HEK293T (cell line): ENCODE measurements around the gene MTMR3.
"Not testable (repeated sequence)": the region's sequence is repeated elsewhere in the genome, so short reads cannot be mapped to it uniquely, and the experiment has no call there.

ENCODE experiments used
- CTCF ChIA-PET: fragments of 350-600 bp; formaldehyde crosslinking; extraction: SDS; loops from one replicate; lab custom pipeline; 2021; ENCODE audit warnings: antibody characterized with exemption, inconsistent platforms; lab: Yijun Ruan, JAX
- POLR2A ChIA-PET: fragments of 350-600 bp; formaldehyde crosslinking; extraction: SDS; loops from one replicate; lab custom pipeline; 2020; ENCODE audit warnings: antibody characterized with exemption, inconsistent platforms; lab: Yijun Ruan, JAX
- DNase-seq: peaks from one replicate; pipeline ENCODE4 v3.0.0; 2012; ENCODE audit warnings: mixed read lengths; ENCODE audit errors: extremely low spot score
- ARNT ChIP-seq: fragments of 450-650 bp; IDR thresholded peaks from 2 replicates; pipeline ENCODE4 v1.6.1; 2017; ENCODE audit warnings: mild to moderate bottlenecking
- BHLHE40 ChIP-seq: fragments of 450-650 bp; IDR thresholded peaks from 2 replicates; pipeline ENCODE4 v1.6.1; 2016; ENCODE audit warnings: mild to moderate bottlenecking, moderate library complexity, borderline replicate concordance
- CTBP1 ChIP-seq: fragments of 450-650 bp; IDR thresholded peaks from 2 replicates; pipeline ENCODE4 v1.6.1; 2016; ENCODE audit warnings: borderline replicate concordance
- ELF4 ChIP-seq: fragments of 450-650 bp; IDR thresholded peaks from 2 replicates; pipeline ENCODE4 v1.6.1; 2017; ENCODE audit warnings: antibody characterized with exemption
- FOXA1 ChIP-seq: fragments of 450-650 bp; IDR thresholded peaks from 2 replicates; pipeline ENCODE4 v1.6.1; 2016; ENCODE audit warnings: mild to moderate bottlenecking
- FOXK2 ChIP-seq: fragments of 450-650 bp; IDR thresholded peaks from 2 replicates; pipeline ENCODE4 v1.6.1; 2016; ENCODE audit warnings: mild to moderate bottlenecking
- FOXM1 ChIP-seq: fragments of 450-650 bp; IDR thresholded peaks from 2 replicates; pipeline ENCODE4 v1.6.1; 2017; ENCODE audit warnings: mild to moderate bottlenecking, borderline replicate concordance
- HDGF ChIP-seq: fragments of 450-650 bp; IDR thresholded peaks from 2 replicates; pipeline ENCODE4 v1.6.1; 2017; ENCODE audit warnings: antibody characterized with exemption, borderline replicate concordance
- L3MBTL2 ChIP-seq: fragments of 450-650 bp; conservative IDR thresholded peaks from 2 replicates; pipeline ENCODE4 v1.6.1; 2016; ENCODE audit warnings: mild to moderate bottlenecking
- LEF1 ChIP-seq: fragments of 450-650 bp; IDR thresholded peaks from 2 replicates; pipeline ENCODE4 v1.6.1; 2017; ENCODE audit warnings: mild to moderate bottlenecking, borderline replicate concordance
- NFRKB ChIP-seq: fragments of 450-650 bp; IDR thresholded peaks from 2 replicates; pipeline ENCODE4 v1.6.1; 2016; ENCODE audit warnings: mild to moderate bottlenecking, moderate library complexity
- PKNOX1 ChIP-seq: fragments of 450-650 bp; IDR thresholded peaks from 2 replicates; pipeline ENCODE4 v1.6.1; 2016
- SP1 ChIP-seq: fragments of 450-650 bp; IDR thresholded peaks from 2 replicates; pipeline ENCODE4 v1.6.1; 2017
- SUZ12 ChIP-seq: fragments of 450-650 bp; IDR thresholded peaks from 2 replicates; pipeline ENCODE4 v1.6.1; 2016; ENCODE audit warnings: mild to moderate bottlenecking
- TARDBP ChIP-seq: fragments of 450-650 bp; IDR thresholded peaks from 2 replicates; pipeline ENCODE4 v1.6.1; 2016
- ZNF384 ChIP-seq: fragments of 450-650 bp; IDR thresholded peaks from 2 replicates; pipeline ENCODE4 v1.6.1; 2016

MTMR3 gene

DNA sequence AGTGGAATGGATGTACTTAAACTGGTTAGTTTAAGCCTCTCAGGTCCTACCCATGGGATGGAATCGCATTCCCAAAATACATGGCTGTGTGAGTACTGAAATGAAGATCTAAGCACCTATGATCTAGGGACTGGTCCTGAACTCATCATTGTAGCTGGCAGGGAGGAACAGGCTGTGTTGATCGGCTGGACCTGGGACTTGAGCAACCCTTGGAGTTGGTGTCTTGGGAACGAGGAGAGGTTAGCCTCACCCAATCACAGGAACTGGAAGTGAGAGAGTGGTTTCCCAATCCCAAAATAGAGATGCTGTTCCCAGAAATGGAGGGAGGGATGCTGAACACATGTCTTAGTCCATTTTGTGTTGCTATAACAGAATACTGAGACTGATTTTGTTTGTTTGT lies 28.5 kb upstream of the MTMR3 start:
- ChIA-PET POLR2A (interaction anchor here (0.9 kb wide), 1 partner anchor 36 kb away, joined by 3 read pairs; no protein-coding TSS in a partner anchor), CTCF (no interaction called here)
- TF ChIP-seq FOXK2 (no peak), L3MBTL2 (no peak), LEF1 (no peak), PKNOX1 (no peak), SP1 (no peak), CTBP1 (no peak), NFRKB (no peak), ARNT (no peak), FOXM1 (no peak), TARDBP (no peak), ZNF384 (no peak), SUZ12 (no peak)
- DNase-seq = no peak

GRCh38 chr22:29855611-29856181 lies 27.3 kb upstream of the MTMR3 start:
- ChIA-PET CTCF (no interaction called here), POLR2A (interaction anchor here (1.4 kb wide), 1 partner anchor 18 kb away, joined by 6 read pairs; the partner anchor contains the start of gene ASCC2)
- DNase-seq = no peak
- TF ChIP-seq PKNOX1 (no peak), SP1 (no peak), LEF1 (no peak), FOXM1 (no peak), HDGF (no peak), NFRKB (no peak), ELF4 (no peak), ZNF384 (no peak), FOXA1 (no peak), CTBP1 (no peak), SUZ12 (no peak), FOXK2 (no peak), L3MBTL2 (no peak)

GRCh38 chr22:29856496-29856895 lies 26.5 kb upstream of the MTMR3 start:
- ChIA-PET CTCF (no interaction called here), POLR2A (interaction anchor here (1.4 kb wide), 1 partner anchor 19 kb away, joined by 6 read pairs; the partner anchor contains the start of gene ASCC2)
- DNase-seq = no peak
- no peak for TF ChIP-seq NFRKB
- no peak for TF ChIP-seq L3MBTL2
- TF ChIP-seq SP1 = no peak

DNA sequence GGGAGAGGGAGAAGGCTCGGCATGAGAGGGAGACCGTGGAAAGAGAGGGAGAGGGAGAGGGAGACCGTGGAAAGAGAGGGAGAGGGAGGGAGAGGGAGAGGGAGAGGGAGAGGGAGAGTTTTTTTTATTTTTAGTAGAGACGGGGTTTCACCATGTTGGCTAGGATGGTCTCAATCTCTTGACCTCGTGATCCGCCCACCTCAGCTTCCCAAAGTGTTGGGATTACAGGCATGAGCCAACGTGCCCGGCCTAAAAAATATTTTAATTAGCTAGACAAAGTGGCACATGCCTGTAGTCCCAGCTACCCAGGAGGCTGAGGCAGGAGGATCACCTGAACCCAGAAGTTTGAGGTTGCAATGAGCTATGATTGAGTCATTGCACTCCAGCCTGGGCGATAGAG lies 23.9 kb upstream of the MTMR3 start:
- CTCF ChIA-PET, POLR2A ChIA-PET, DNase-seq: not testable (repeated sequence)

GRCh38 chr22:29860006-29860766 lies 22.8 kb upstream of the MTMR3 start:
- no peak for DNase-seq
- CTCF ChIA-PET = no interaction called here
- TF ChIP-seq L3MBTL2 = no peak
- no peak for TF ChIP-seq SUZ12
- TF ChIP-seq FOXK2 = no peak
- no peak for TF ChIP-seq LEF1
- POLR2A ChIA-PET = interaction anchor here (1.6 kb wide), 1 partner anchor 22 kb away, joined by 4 read pairs; the partner anchor contains the start of gene ASCC2

DNA sequence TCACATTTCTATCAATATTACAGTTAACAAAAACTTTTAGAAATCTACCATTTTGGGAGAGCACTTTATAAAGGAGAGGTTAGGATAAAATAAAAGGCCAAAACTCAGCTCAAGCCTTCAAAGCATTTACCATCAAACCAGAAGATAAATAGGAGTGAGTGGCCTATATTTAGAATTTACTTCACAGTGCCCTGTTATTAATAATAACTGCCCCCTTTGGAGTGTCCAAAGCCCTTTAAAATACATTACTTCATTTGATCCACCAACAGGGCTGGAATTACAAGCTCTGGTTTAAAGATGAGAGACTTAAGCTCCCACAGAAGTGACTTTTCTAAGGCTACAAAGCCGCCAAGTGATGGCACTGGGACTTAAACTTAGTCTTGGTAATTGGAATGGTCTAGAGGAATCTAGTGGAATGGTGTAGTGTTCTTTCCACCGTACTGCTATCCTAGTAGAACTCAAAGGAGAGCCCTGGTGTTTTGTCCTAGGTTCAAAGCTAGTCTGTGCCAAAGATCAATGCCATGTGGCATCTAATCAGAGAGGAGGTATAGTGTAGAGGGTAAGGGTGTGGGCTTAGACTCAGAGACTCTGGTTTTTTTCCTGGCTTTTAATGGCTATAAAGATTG lies 21.2 kb upstream of the MTMR3 start:
- ChIA-PET POLR2A (interaction anchor here (0.6 to 1.6 kb wide), 3 partner anchors 14 to 373 kb away, joined by 3 to 6 read pairs (median 4); partner anchors contain the start of gene ASCC2), CTCF (no interaction called here)
- no peak for DNase-seq
- TF ChIP-seq SUZ12 (no peak), LEF1 (no peak), ARNT (no peak), TARDBP (no peak), ZNF384 (no peak), FOXK2 (no peak), NFRKB (no peak), PKNOX1 (no peak), ELF4 (no peak), CTBP1 (no peak), FOXA1 (no peak), HDGF (no peak), BHLHE40 (no peak), FOXM1 (no peak), L3MBTL2 (no peak), SP1 (no peak)

DNA sequence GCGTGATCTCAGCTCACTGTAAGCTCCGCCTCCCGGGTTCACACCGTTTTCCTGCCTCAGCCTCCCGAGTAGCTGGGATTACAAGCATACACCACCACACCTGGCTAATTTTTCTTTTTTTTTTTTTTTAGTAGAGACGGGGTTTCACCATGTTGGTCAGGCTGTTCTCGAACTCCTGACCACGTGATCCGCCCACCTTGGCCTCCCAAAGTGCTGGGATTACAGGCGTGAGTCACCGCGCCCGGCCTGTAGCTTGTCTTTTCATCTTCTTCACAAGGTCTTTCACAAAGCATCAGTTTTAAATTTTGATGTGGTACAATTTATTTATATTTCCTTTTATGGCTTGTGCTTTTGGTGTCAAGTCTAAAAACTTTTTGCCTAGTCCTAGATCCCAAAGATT lies 17.4 kb upstream of the MTMR3 start:
- DNase-seq, POLR2A ChIA-PET, CTCF ChIA-PET: not testable (repeated sequence)
